HG03108 (cell line): Measurements from ENCODE around the gene TMEM179.

Experiments
- ATAC-seq: cut with Tn5 transposase; IDR thresholded peaks from one replicate; pipeline ENCODE4 v1.9.1; 2021; ENCODE audit warnings: moderate library complexity; ENCODE audit not compliant: unreplicated experiment

The TMEM179 gene

DNA sequence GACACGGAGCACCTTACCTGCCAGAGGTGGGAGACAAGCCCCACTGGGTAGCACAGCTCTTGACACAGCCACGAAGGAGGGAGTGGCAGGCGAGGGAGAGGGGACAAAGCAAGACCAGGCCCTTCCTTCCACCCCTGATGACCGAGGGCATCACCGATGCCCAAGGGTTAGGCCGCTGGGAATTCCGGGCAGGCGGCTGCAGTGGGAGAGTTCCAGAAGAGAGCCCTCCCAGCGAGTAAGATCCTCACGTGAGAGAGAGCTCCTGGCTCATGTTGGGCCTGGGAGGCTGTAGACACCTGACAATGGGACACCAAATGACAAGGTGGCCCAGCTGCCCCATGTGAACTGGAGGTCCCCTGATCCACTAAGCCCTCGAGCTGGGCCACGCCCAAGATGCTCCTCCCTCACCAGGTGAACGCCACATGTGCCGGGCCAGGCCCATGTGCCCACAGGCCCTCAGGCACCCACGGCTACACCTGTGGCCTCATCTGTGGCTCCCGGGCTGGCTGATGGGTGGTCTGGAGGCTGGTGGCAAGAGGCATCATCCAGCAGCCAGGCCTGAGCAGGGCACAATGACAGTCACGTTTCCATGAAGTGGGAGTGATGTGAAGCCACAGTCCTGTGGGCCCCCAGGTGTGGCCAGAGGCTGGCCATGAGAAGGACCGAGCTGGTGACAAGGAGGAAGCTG lies 57.1 kb downstream of the TMEM179 start:
- ATAC-seq = no peak

GRCh38 chr14:104546591-104547309 lies 57.8 kb downstream of the TMEM179 start:
- no peak for ATAC-seq

GRCh38 chr14:104545942-104546501 lies 58.5 kb downstream of the TMEM179 start:
- ATAC-seq = no peak

DNA sequence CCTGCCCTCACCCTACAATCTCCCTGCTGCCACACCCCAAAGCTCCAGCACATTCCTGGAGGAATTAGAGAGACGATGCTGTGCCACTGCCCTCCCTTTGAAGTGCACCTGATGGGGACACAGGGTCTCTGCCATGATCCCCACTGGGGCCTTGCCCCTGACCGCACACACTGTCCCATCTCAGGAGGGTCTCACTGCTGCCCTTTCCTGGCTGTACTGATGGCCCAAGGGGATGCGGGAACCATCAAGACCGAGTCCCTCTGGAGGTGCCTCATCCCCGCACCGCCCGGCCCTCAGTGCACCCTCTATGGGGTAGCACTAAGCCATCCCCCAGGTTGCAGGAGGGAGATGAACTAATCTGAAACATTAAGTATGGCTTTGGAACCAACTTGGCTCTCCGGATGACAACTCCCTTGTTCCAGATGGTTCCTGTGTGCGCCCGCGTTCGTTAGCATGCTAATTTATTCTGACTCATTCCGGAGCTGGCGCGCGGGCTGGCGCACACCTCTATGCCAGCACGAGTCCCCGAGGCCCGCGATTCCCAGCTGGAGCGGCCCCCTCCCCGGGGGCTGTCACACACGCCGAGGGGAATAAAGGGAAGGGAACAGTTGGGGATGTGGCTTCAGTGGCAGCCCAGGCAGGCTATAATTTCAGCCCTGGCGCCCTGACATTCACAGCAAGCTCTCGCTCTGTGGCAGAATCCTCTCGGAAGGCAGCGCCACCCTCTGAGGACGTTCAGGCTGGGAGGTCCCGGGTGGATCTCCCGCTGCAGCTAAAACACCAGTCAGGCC lies 59.2 kb downstream of the TMEM179 start:
- ATAC-seq = no peak

DNA sequence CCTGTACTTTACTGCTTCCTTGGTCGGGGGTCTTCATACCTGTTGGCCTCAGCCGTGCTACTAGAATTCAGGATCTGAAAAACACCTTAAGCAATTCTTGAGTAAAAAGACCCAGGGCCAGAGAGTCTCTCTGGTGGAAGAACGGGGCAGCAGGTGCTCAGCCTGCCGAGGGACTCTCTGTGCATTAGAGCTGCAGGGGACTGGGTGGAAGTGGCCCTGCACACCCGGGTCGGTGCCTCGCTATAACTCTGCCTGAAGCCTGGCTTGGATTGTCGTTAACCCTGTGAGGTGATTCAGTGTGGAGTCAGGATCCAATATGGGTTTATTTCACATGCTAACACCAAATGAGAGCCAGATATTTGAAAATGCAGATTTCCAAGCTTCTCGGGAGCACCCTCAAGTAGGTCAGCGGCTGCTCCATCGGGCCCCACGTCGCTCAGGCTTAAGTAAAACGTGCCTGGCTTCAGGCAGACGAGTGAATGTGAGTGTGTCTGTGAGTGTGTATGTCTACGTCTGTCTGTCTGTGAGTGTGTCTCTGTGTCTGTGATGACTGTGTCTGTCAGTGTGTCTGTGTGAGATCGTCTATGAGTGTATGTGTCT lies 60.1 kb downstream of the TMEM179 start:
- ATAC-seq = no peak

- ATAC-seq = no peak
Observed at GRCh38 chr14:104542871-104543830, 61.4 kb downstream of the TMEM179 start.

DNA sequence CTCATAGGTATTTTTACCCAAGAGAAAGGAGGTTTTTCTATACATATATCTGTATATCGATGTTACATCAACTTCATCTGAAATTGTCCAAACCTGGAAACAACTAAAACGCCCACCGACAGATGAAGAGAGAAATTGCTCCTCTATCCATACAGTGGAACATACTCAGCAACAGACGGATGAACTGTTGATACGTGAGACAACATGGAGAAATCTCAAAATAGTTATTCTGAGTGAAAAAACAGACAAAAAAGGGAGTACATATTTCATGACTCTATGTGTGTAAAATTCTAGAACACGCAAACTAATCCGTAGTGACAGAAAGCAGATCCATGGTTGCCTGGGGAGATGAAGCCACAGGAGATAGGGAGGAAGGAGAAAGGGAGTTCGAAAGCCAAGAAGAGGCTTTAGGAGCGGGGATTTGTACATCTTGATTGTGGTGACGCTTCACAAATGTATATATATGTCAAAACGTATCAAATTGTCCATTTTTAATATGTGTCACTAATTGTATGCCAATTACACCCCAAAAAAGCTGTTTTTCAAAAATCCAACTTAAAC lies 62.6 kb downstream of the TMEM179 start:
- no peak for ATAC-seq
